ENCODE results near the gene LINC00305.

LINC00305 gene

GRCh38 chr18:64053246-64053645, 95.6 kb downstream of the LINC00305 start:
- H3K9me3 ChIP-seq (ENCODE audit: severe bottlenecking): no peaks in the 10 kb centered on the region
- ATAC-seq (ENCODE audit: low read depth) (no peak), DNase-seq (ENCODE audit: low spot score) (no peak)
- H3K27ac ChIP-seq (ENCODE audit: poor library complexity, severe bottlenecking): no peak overlapping the region
- no peaks in the 10 kb centered on the region for H3K36me3 ChIP-seq (ENCODE audit: low read depth)
- no peaks in the 10 kb centered on the region for H3K27me3 ChIP-seq (ENCODE audit: insufficient read depth, poor library complexity, severe bottlenecking)
- H3K4me1 ChIP-seq (ENCODE audit: insufficient read depth, poor library complexity, severe bottlenecking): no peaks in the 10 kb centered on the region
- no peak overlapping the region for H3K4me3 ChIP-seq (ENCODE audit: severe bottlenecking)
- no peak for TF ChIP-seq CTCF (IDR thresholded peaks at IDR 0.05; ENCODE audit: poor library complexity, severe bottlenecking)

- DNase-seq (ENCODE audit: low spot score) (no peak), ATAC-seq (ENCODE audit: low read depth) (no peak)
- H3K9me3 ChIP-seq (ENCODE audit: severe bottlenecking): no peaks in the 10 kb centered on the region
- H3K36me3 ChIP-seq (ENCODE audit: low read depth): no peaks in the 10 kb centered on the region
- H3K27me3 ChIP-seq (ENCODE audit: insufficient read depth, poor library complexity, severe bottlenecking): no peaks in the 10 kb centered on the region
- no peak overlapping the region for H3K27ac ChIP-seq (ENCODE audit: poor library complexity, severe bottlenecking)
- no peaks in the 10 kb centered on the region for H3K4me1 ChIP-seq (ENCODE audit: insufficient read depth, poor library complexity, severe bottlenecking)
- no peak overlapping the region for H3K4me3 ChIP-seq (ENCODE audit: severe bottlenecking)
- TF ChIP-seq CTCF (IDR thresholded peaks at IDR 0.05; ENCODE audit: poor library complexity, severe bottlenecking): no peak
These were observed 96.1 kb downstream of the LINC00305 start for GRCh38 chr18:64052772-64053171.

- no peaks in the 10 kb centered on the region for H3K36me3 ChIP-seq (ENCODE audit: low read depth)
- DNase-seq (ENCODE audit: low spot score) (no peak), ATAC-seq (ENCODE audit: low read depth) (no peak)
- H3K4me3 ChIP-seq (ENCODE audit: severe bottlenecking): no peak overlapping the region
- H3K27me3 ChIP-seq (ENCODE audit: insufficient read depth, poor library complexity, severe bottlenecking): no peaks in the 10 kb centered on the region
- no peaks in the 10 kb centered on the region for H3K9me3 ChIP-seq (ENCODE audit: severe bottlenecking)
- H3K27ac ChIP-seq (ENCODE audit: poor library complexity, severe bottlenecking): no peak overlapping the region
- no peaks in the 10 kb centered on the region for H3K4me1 ChIP-seq (ENCODE audit: insufficient read depth, poor library complexity, severe bottlenecking)
- TF ChIP-seq CTCF (IDR thresholded peaks at IDR 0.05; ENCODE audit: poor library complexity, severe bottlenecking): no peak
These were observed 104.3 kb downstream of the LINC00305 start for GRCh38 chr18:64044616-64045015.

- Histone ChIP-seq H3K9me3 (ENCODE audit: severe bottlenecking) (no peaks in the 10 kb centered on the region), H3K4me1 (ENCODE audit: insufficient read depth, poor library complexity, severe bottlenecking) (no peaks in the 10 kb centered on the region)
- ATAC-seq (ENCODE audit: low read depth): no peak
These were observed 106.0 kb downstream of the LINC00305 start for GRCh38 chr18:64042728-64043358.

More at GRCh38 chr18:64042728-64043358, 106.0 kb downstream of the LINC00305 start:
- TF ChIP-seq CTCF (IDR thresholded peaks at IDR 0.05; ENCODE audit: poor library complexity, severe bottlenecking): no peak
- H3K27me3 ChIP-seq (ENCODE audit: insufficient read depth, poor library complexity, severe bottlenecking): no peaks in the 10 kb centered on the region
- no peak overlapping the region for H3K27ac ChIP-seq (ENCODE audit: poor library complexity, severe bottlenecking)
- DNase-seq (ENCODE audit: low spot score): no peak
- no peaks in the 10 kb centered on the region for H3K36me3 ChIP-seq (ENCODE audit: low read depth)
- no peak overlapping the region for H3K4me3 ChIP-seq (ENCODE audit: severe bottlenecking)

All from RWPE2 (cell line).